SK-N-SH treated with all-trans-retinoic acid at 6 μM for 48 hours (cell line): Measurements from ENCODE around the gene CRYBB2.

Experiments
- ATAC-seq: fragments of 200-7000 bp; cut with Tn5 transposase; 3 replicates; pipeline ENCODE4 v1.9.1; 2020; ENCODE audit warnings: mild to moderate bottlenecking, moderate library complexity
- ARNTL ChIP-seq: fragments of 450-650 bp; formaldehyde crosslinking; IDR thresholded peaks from 2 replicates; pipeline ENCODE4 v1.5.0; 2020; ENCODE audit warnings: low read depth, mild to moderate bottlenecking, moderate library complexity, borderline replicate concordance
- BACH2 ChIP-seq: fragments of 250-450 bp; sonication (Bioruptor Pico); IDR thresholded peaks from 2 replicates; pipeline ENCODE4 v1.9.0; 2021; ENCODE audit warnings: mild to moderate bottlenecking, borderline replicate concordance
- CSDC2 ChIP-seq: fragments of 250-450 bp; sonication (Bioruptor Pico); IDR thresholded peaks from 2 replicates; pipeline ENCODE4 v1.5.0; 2020; ENCODE audit warnings: mild to moderate bottlenecking, moderate library complexity
- CSRNP3 ChIP-seq: fragments of 250-450 bp; sonication (Bioruptor Pico); IDR thresholded peaks from 2 replicates; pipeline ENCODE4 v1.5.1; 2021; ENCODE audit warnings: mild to moderate bottlenecking, moderate library complexity
- ESRRG ChIP-seq: fragments of 250-450 bp; sonication (Bioruptor Pico); IDR thresholded peaks from 2 replicates; pipeline ENCODE4 v1.6.1; 2021; ENCODE audit warnings: mild to moderate bottlenecking
- GLIS3 ChIP-seq: fragments of 250-450 bp; sonication (Bioruptor Pico); IDR thresholded peaks from 2 replicates; pipeline ENCODE4 v1.5.0; 2020; ENCODE audit warnings: mild to moderate bottlenecking, moderate library complexity
- ISL1 ChIP-seq: fragments of 250-450 bp; sonication (Bioruptor Pico); IDR thresholded peaks from 2 replicates; pipeline ENCODE4 v2.1.2; 2022; ENCODE audit warnings: mild to moderate bottlenecking, moderate library complexity
- OSR1 ChIP-seq: fragments of 250-450 bp; sonication (Bioruptor Pico); IDR thresholded peaks from 2 replicates; pipeline ENCODE4 v1.8.0; 2022; ENCODE audit warnings: moderate library complexity, mild to moderate bottlenecking, inconsistent platforms
- PATZ1 ChIP-seq: fragments of 250-450 bp; sonication (Bioruptor Pico); IDR thresholded peaks from 2 replicates; pipeline ENCODE4 v1.8.0; 2020; ENCODE audit warnings: mild to moderate bottlenecking, moderate library complexity, borderline replicate concordance
- PPARA ChIP-seq: fragments of 250-450 bp; sonication (Bioruptor Pico); IDR thresholded peaks from 2 replicates; pipeline ENCODE4 v1.5.0; 2020; ENCODE audit warnings: mild to moderate bottlenecking, borderline replicate concordance
- RARB ChIP-seq: fragments of 250-450 bp; sonication (Bioruptor Pico); IDR thresholded peaks from 2 replicates; pipeline ENCODE4 v1.8.0; 2021; ENCODE audit warnings: mild to moderate bottlenecking, moderate library complexity
- SNAI2 ChIP-seq: fragments of 250-450 bp; sonication (Bioruptor Pico); IDR thresholded peaks from 2 replicates; pipeline ENCODE4 v1.5.0; 2020; ENCODE audit warnings: mild to moderate bottlenecking, moderate library complexity
- TCF4 ChIP-seq: fragments of 250-450 bp; sonication (Bioruptor Pico); IDR thresholded peaks from 2 replicates; pipeline ENCODE4 v1.8.0; 2021; ENCODE audit warnings: mild to moderate bottlenecking, moderate library complexity, borderline replicate concordance
- TOX ChIP-seq: fragments of 250-450 bp; sonication (Bioruptor Pico); IDR thresholded peaks from 2 replicates; pipeline ENCODE4 v1.8.0; 2021; ENCODE audit warnings: mild to moderate bottlenecking, moderate library complexity, borderline replicate concordance
- ZC3H10 ChIP-seq: fragments of 250-450 bp; sonication (Bioruptor Pico); IDR thresholded peaks from 2 replicates; pipeline ENCODE4 v1.5.1; 2021; ENCODE audit warnings: mild to moderate bottlenecking, moderate library complexity
- ZFP30 ChIP-seq: fragments of 450-650 bp; formaldehyde crosslinking; IDR thresholded peaks from 2 replicates; pipeline ENCODE4 v1.5.0; 2022; ENCODE audit warnings: mild to moderate bottlenecking, moderate library complexity
- ZNF70 ChIP-seq: fragments of 450-650 bp; formaldehyde crosslinking; IDR thresholded peaks from 2 replicates; pipeline ENCODE4 v1.5.0; 2020; ENCODE audit warnings: mild to moderate bottlenecking, moderate library complexity
- ZNF8 ChIP-seq: fragments of 450-650 bp; formaldehyde crosslinking; IDR thresholded peaks from 2 replicates; pipeline ENCODE4 v1.5.0; 2020; ENCODE audit warnings: mild to moderate bottlenecking, moderate library complexity
- TF ChIP-seq, protein P1 (sequence below): fragments of 250-450 bp; sonication (Bioruptor Pico); IDR thresholded peaks from 2 replicates; pipeline ENCODE4 v1.5.1; 2020; ENCODE audit warnings: low read depth, mild to moderate bottlenecking, moderate library complexity
- TF ChIP-seq, protein P2 (sequence below): fragments of 250-450 bp; sonication (Bioruptor Pico); IDR thresholded peaks from 2 replicates; pipeline ENCODE4 v1.8.0; 2021; ENCODE audit warnings: low read depth, mild to moderate bottlenecking, moderate library complexity, borderline replicate concordance

CRYBB2 gene

GRCh38 chr22:25219211-25219689 is at the start of gene CRYBB2:
Gene CRYBB2 (plus strand): TSS chr22:25219639. CDS start chr22:25221430, 1,791 bp downstream.
- ATAC-seq = no peak
- TF ChIP-seq ESRRG (CRISPR knock-in tag) = no peak
- no peak for TF ChIP-seq PATZ1
- TF ChIP-seq ZFP30 (CRISPR knock-in tag) = no peak
- TF ChIP-seq ZNF70 (CRISPR knock-in tag) = no peak
- TF ChIP-seq, protein P1, sequence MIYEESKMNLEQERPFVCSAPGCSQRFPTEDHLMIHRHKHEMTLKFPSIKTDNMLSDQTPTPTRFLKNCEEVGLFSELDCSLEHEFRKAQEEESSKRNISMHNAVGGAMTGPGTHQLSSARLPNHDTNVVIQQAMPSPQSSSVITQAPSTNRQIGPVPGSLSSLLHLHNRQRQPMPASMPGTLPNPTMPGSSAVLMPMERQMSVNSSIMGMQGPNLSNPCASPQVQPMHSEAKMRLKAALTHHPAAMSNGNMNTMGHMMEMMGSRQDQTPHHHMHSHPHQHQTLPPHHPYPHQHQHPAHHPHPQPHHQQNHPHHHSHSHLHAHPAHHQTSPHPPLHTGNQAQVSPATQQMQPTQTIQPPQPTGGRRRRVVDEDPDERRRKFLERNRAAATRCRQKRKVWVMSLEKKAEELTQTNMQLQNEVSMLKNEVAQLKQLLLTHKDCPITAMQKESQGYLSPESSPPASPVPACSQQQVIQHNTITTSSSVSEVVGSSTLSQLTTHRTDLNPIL (CRISPR knock-in tag) = no peak
- no peak for TF ChIP-seq TOX
- TF ChIP-seq RARB (CRISPR knock-in tag) = no peak
- no peak for TF ChIP-seq TCF4 (CRISPR knock-in tag)
- TF ChIP-seq, protein P2, sequence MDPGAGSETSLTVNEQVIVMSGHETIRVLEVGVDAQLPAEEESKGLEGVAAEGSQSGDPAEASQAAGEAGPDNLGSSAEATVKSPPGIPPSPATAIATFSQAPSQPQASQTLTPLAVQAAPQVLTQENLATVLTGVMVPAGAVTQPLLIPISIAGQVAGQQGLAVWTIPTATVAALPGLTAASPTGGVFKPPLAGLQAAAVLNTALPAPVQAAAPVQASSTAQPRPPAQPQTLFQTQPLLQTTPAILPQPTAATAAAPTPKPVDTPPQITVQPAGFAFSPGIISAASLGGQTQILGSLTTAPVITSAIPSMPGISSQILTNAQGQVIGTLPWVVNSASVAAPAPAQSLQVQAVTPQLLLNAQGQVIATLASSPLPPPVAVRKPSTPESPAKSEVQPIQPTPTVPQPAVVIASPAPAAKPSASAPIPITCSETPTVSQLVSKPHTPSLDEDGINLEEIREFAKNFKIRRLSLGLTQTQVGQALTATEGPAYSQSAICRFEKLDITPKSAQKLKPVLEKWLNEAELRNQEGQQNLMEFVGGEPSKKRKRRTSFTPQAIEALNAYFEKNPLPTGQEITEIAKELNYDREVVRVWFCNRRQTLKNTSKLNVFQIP (CRISPR knock-in tag) = no peak

DNA sequence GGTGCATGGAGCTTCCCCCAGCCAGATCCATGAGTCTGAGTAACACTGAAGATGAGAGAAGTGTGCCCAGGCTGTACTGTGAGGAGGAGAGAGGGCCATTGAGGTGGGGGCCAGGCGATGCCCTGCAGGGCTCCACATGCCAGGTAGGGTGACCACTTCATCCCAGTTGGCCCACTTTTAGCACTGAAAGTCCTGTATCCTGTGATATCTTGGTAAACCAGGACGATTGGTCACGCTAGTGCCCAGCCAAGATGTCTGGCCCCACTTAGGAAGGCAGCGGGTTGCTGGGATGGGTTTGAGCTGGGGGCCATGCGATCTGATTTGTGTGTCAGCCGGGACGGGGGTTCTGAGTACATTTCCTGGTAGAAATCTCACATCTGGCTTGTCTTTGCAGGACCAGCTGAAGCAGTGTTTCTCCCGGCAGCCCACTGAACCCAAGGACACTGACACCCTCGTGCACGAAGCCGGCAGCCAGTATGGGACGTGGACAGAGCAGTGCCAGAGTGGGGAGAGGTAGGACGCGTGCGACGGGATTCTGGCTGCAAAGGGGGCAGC is 48.9 kb upstream of the CRYBB2 start:
- TF ChIP-seq SNAI2 (CRISPR knock-in tag) (no peak), PPARA (CRISPR knock-in tag) (no peak)
- TF ChIP-seq, all 23 proteins: peak for 0
- ATAC-seq = no peak

- TF ChIP-seq, protein P1 (CRISPR knock-in tag) = no peak
- TF ChIP-seq RARB (CRISPR knock-in tag) = no peak
- no peak for TF ChIP-seq TOX
- TF ChIP-seq PPARA (CRISPR knock-in tag) = no peak
- no peak for TF ChIP-seq CSDC2
- no peak for TF ChIP-seq BACH2 (CRISPR knock-in tag)
- TF ChIP-seq GLIS3 (CRISPR knock-in tag) = no peak
- no peak for TF ChIP-seq ZNF70 (CRISPR knock-in tag)
- TF ChIP-seq ESRRG (CRISPR knock-in tag) = no peak
- no peak for TF ChIP-seq ARNTL (CRISPR knock-in tag)
- TF ChIP-seq ZNF8 (CRISPR knock-in tag) = no peak
- no peak for TF ChIP-seq ZC3H10 (CRISPR knock-in tag)
- no peak for TF ChIP-seq ISL1 (CRISPR knock-in tag)
- no peak for TF ChIP-seq OSR1 (CRISPR knock-in tag)
- ATAC-seq = peak; percentile 71
Measured at GRCh38 chr22:25172153-25172552, 47.3 kb upstream of the CRYBB2 start.

DNA sequence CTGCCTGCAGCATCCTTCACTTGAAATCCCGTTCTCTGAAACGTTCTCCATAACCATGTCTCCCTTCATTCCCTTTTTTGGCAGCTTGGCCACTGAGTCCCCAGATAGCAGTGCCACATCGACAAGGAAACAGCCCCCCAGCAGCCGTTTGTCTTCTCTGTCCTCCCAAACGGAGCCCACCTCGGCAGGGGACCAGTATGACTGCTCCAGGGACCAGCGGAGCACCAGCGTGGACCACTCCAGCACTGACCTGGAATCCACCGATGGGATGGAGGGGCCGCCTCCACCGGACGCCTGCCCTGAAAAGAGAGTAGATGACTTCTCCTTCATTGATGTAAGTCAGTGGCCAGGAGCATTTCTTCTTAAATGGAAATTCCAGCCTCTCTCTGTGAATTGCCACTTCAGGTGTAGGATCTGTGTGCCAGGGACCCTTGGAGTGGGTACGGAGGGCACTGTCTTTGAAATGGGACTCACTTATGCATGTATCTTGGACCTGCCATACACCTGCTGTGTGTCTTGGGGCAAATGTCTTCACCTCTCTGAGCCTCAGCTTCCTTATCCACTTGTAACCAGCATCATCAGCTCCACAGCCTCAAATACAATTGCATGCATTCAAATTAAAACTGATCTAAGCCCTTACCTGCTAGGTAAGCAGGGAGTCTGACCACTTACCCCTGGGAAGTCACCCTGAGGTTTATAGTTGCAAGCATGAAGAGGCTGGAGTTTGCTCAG is 45.1 kb upstream of the CRYBB2 start:
- TF ChIP-seq BACH2 (CRISPR knock-in tag) = no peak
- TF ChIP-seq GLIS3 (CRISPR knock-in tag) = no peak
- TF ChIP-seq CSRNP3 (CRISPR knock-in tag) = no peak
- ATAC-seq = no peak
